Activated T-cell treated with anti-CD3 and anti-CD28 coated beads for 1 hour (primary cell): Measurements from ENCODE around the gene MINPP1.
"Not testable (repeated sequence)": the region's sequence is repeated elsewhere in the genome, so short reads cannot be mapped to it uniquely, and the experiment has no call there.

Experiments used
- DNase-seq: peaks from one replicate; pipeline ENCODE4 v3.0.0-alpha.2; 2020; ENCODE audit warnings: low read depth

Gene MINPP1, protein sequence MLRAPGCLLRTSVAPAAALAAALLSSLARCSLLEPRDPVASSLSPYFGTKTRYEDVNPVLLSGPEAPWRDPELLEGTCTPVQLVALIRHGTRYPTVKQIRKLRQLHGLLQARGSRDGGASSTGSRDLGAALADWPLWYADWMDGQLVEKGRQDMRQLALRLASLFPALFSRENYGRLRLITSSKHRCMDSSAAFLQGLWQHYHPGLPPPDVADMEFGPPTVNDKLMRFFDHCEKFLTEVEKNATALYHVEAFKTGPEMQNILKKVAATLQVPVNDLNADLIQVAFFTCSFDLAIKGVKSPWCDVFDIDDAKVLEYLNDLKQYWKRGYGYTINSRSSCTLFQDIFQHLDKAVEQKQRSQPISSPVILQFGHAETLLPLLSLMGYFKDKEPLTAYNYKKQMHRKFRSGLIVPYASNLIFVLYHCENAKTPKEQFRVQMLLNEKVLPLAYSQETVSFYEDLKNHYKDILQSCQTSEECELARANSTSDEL

GRCh38 chr10:87504640-87505365 is at the start of gene MINPP1:
Gene MINPP1 (plus strand): TSS chr10:87504893. CDS start chr10:87504916, 23 bp downstream.
- DNase-seq, result peak; percentile 48

- not testable (repeated sequence) for DNase-seq
Observed at GRCh38 chr10:87456586-87457220, 48.0 kb upstream of the MINPP1 start.

GRCh38 chr10:87461751-87462150 is 42.9 kb upstream of the MINPP1 start:
- not testable (repeated sequence) for DNase-seq

DNA sequence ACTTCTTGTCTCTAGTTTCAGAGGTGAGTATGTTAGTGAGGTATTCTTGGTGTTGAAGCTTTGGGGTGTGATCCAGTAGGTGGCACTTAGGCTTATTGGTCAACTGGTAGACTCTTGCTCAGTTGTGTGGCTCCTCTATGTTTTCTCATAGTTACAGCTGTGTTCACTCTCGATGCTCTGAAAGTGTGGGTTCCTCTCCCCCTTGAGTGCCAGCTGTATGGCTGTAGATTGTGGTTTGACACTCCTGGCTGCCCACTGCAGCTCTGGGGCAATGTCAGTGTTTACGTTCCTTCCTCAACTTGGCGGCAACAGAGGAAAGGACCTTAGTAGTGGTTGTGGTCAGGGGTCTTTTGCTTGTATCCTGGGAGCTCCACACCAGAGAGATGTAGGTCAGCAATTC is 37.8 kb upstream of the MINPP1 start:
- not testable (repeated sequence) for DNase-seq

GRCh38 chr10:87488733-87489132 is 16.0 kb upstream of the MINPP1 start:
- not testable (repeated sequence) for DNase-seq

DNA sequence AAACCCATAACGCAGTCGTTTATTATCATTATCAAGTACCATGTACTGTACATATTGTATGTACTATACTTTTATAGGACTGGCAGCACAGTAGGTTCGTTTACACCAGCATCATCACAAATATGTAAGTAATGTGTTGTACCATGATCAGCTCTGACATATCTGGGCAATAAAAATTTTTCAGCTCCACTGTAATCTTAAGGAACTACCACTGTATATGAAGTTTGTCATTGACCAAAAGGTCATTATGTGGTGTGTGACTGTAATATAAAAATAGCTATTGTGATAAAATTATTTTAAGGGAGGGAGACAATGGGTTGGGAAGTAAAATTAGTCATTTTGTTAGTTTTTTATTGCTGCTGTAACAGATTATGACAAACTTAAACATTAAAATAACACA is 14.4 kb upstream of the MINPP1 start:
- not testable (repeated sequence) for DNase-seq

- not testable (repeated sequence) for DNase-seq
Observed at GRCh38 chr10:87492450-87492849, 12.2 kb upstream of the MINPP1 start.

GRCh38 chr10:87495446-87495845 is 9.2 kb upstream of the MINPP1 start:
- not testable (repeated sequence) for DNase-seq

- DNase-seq, result not testable (repeated sequence)
Observed at GRCh38 chr10:87497386-87497785, 7.3 kb upstream of the MINPP1 start.

- not testable (repeated sequence) for DNase-seq
Observed at GRCh38 chr10:87498106-87498789, 6.4 kb upstream of the MINPP1 start.

- DNase-seq, result no peak
Observed at GRCh38 chr10:87500646-87501048, 4.0 kb upstream of the MINPP1 start.

- no peak for DNase-seq
Observed at GRCh38 chr10:87503401-87503800, 1.3 kb upstream of the MINPP1 start.

- DNase-seq, result no peak
Observed at GRCh38 chr10:87503886-87504285, 807 bp upstream of the MINPP1 start.

GRCh38 chr10:87504307-87504639 is 420 bp upstream of the MINPP1 start:
- no peak for DNase-seq

- peak; percentile 7 for DNase-seq
Observed at GRCh38 chr10:87505366-87506111, 846 bp downstream of the MINPP1 start.

- DNase-seq, result no peak
Observed at GRCh38 chr10:87506956-87507355, 2.3 kb downstream of the MINPP1 start.

- no peak for DNase-seq
Observed at GRCh38 chr10:87507879-87508483, 3.3 kb downstream of the MINPP1 start.

DNA sequence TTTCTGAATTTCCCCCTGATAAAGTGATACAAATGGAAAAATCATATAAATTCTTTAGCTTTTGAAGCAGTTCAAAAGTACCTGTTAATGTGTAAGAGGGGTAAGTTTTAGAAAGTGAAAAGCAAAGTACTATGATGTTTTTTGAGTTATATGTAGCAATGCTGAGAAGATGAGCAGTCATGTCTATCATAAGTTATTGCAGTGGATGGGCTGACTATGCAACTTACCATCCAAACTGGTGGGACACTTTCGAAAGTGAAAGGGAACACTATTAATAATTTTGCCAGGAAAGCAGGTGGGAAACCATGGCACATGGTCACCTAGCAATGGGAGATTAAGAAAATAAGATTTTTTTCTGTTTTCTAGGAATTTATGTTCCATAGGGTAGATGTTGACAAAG is 4.1 kb downstream of the MINPP1 start:
- no peak for DNase-seq

DNA sequence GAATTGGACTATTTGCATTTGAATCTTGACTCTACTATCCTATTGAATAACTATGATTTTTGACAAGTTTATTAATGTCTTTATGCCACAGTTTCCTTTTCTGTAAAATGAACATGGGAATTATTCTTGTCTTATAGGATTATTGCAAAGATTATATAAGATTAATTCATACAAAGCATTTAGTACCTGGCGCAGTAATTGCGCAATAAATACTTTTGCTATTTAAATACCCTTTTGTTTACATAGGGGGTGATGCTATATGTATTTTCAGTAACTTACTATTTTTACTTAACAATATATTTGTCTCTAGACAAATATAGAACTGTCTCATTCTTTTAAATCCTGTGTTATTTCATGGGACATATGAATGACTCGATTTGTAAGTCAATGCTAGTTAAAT is 5.3 kb downstream of the MINPP1 start:
- no peak for DNase-seq

DNA sequence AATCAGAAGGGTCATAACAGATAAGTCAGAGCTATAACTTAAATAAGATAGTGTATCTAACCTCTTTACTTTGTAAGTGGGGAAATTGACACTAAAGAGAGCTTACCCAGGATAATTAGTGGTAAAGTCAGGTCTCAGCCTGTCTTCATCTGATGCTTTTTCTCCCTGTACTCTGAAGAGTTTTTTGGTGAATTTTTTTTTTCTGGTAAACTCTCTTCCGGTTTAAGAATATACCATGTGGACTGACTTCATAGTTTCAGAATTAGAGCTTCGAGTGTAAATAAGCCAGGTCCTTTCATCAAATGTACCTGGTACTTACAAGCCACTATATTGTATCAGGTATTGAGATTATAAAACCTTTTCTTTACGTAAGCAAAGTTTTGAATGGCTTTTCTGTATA is 6.8 kb downstream of the MINPP1 start:
- no peak for DNase-seq

DNA sequence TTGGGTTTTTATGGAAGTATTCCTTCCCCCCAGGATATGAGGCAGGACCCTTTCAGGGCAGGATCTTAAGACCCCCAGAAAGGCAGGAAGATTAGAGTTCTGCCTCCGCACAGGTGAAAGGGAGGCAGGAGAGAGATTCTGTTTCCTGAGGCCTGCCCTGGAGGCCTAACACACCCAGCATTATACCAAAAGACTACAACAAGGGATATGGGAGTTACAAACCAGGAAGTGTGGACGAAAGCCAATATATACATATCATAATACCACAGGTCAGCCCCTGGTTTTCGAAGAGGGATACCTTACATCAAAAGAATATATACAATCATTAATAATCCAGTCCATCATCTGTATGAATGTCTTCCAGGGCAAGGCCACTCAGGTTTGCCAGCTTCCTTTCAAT is 14.2 kb downstream of the MINPP1 start:
- no peak for DNase-seq
